ENCODE results near the gene HSPA12A. TPM values are rescaled to one million over a fixed set of nuclear protein-coding genes. Genes with fewer than 3 reads are reported as not detected.

The HSPA12A gene
- total and polyA plus RNA-seq, 9 of the 15 experiments (the other 6 are each of a cell fraction or from before 2014, with no cell fraction given): 0.01 to 0.18 (median 0.04) TPM; not detected in 4

DNA sequence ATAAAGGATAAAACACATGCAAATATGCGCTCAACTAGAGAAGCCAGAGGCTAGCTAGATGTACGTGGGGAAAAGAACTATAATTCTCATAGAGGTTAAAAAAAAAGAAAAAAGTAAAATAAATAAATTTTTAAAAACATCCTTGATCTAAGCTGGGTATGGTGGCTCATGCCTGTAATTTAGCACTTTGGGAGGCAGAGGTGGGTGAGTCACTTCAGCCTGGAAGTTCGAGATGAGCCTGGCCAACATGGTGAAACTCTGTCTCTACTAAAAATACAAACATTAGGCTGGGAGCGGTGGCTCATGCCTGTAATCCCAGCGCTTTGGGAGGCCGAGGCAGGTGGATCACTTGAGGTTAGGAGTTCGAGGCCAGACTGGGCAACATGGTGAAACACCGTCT lies 18.6 kb upstream of the HSPA12A start:
- ChIA-PET CTCF (ENCODE audit: low intra/inter-chr PET ratio) (no interaction called here), POLR2A (no interaction called here)
- no peaks in the 10 kb centered on the region for H3K4me1 ChIP-seq (replicated peaks in 1 of 2; ENCODE audit: control insufficient read depth in 2 of 2, insufficient read depth in 2 of 2, low read length in 2 of 2)
- no peak overlapping the region for H3K4me2 ChIP-seq (ENCODE audit: insufficient read depth, low read length)
- H3K9me3 ChIP-seq (replicated peaks; ENCODE audit: control insufficient read depth, insufficient read depth, low read depth, low read length): no peaks in the 10 kb centered on the region
- no peaks in the 10 kb centered on the region for H3K9me1 ChIP-seq (ENCODE audit: control insufficient read depth, insufficient read depth, low read length)
- TF ChIP-seq NR3C1 (CRISPR knock-in tag; IDR thresholded peaks at IDR 0.05) (no peak), NFXL1 (CRISPR knock-in tag; IDR thresholded peaks at IDR 0.05) (no peak), ZNF212 (CRISPR knock-in tag; IDR thresholded peaks at IDR 0.05) (no peak), HSF4 (CRISPR knock-in tag; IDR thresholded peaks at IDR 0.05; ENCODE audit: borderline replicate concordance) (no peak), FOSL1 (tag; conservative IDR thresholded peaks at IDR 0.05) (no peak)
- TF ChIP-seq, protein P1, sequence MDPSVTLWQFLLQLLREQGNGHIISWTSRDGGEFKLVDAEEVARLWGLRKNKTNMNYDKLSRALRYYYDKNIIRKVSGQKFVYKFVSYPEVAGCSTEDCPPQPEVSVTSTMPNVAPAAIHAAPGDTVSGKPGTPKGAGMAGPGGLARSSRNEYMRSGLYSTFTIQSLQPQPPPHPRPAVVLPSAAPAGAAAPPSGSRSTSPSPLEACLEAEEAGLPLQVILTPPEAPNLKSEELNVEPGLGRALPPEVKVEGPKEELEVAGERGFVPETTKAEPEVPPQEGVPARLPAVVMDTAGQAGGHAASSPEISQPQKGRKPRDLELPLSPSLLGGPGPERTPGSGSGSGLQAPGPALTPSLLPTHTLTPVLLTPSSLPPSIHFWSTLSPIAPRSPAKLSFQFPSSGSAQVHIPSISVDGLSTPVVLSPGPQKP (CRISPR knock-in tag; IDR thresholded peaks at IDR 0.05): no peak
- H3K9ac ChIP-seq (ENCODE audit: insufficient read depth in 1 of 2, low read depth in 2 of 2, low read length in 2 of 2): no peak overlapping the region
- BruUV-seq (replicated peaks): no TSS peak
- FAIRE-seq (no peak), DNase-seq (ENCODE audit: extremely low read depth in 1 of 4, low spot score in 3 of 4) (no peak), ATAC-seq (no peak)
- H3K4me3 ChIP-seq: no peak overlapping the region
- H3K27ac ChIP-seq (ENCODE audit: extremely low read depth, low read depth, low read length): no peak overlapping the region
- 0% methylated on average over 8 of the region's 8 CpGs for WGBS (ENCODE audit: insufficient coverage, low coverage, missing lambda C conversion rate)
- no peaks in the 10 kb centered on the region for H3K36me3 ChIP-seq (ENCODE audit: control insufficient read depth, insufficient read depth, low read length)
- H4K20me1 ChIP-seq (replicated peaks; ENCODE audit: control insufficient read depth, insufficient read depth, low read length): no peaks in the 10 kb centered on the region
- in situ Hi-C loops (cut with MboI): no loop called here
- intact Hi-C loops (cut with micrococcal nuclease): no loop called here
- H2AFZ ChIP-seq (ENCODE audit: low read depth, low read length): no peak overlapping the region
- H3K27me3 ChIP-seq (ENCODE audit: control insufficient read depth in 2 of 2, insufficient read depth in 2 of 2, low read length in 2 of 2): peaks cover 0 to under 1% of the 10 kb centered on the region in 2 experiments; a peak in 1 of 5 replicates
- no peaks in the 10 kb centered on the region for H3K79me2 ChIP-seq (ENCODE audit: control insufficient read depth, insufficient read depth, low read length)

DNA sequence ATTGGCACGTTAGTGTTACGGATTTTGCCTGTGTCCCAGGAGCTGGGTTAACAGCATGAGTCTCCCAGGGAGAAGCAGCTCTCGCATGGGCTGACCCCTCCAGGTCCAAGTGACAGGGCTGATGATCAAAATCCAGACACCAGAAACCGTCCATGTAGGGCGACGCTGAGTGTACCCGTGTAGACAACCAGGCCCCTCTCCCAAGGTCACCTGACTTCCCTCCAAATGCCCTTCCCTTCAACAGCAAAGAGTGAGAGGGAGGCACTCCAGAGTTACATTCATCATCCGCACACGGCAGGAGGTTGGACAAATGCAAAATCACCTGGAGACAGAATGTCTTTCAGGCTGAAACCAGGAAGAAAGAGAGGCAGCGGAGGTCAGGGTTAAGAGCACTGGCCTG lies 14.9 kb upstream of the HSPA12A start:
- no peak for ATAC-seq
- no TSS peak for BruUV-seq (replicated peaks)
- CTCF ChIA-PET (ENCODE audit: low intra/inter-chr PET ratio): no interaction called here
- intact Hi-C loops (cut with micrococcal nuclease): no loop called here
- no peak for FAIRE-seq
- H3K79me2 ChIP-seq (ENCODE audit: control insufficient read depth, insufficient read depth, low read length): no peaks in the 10 kb centered on the region
- no peak overlapping the region for H3K27ac ChIP-seq (ENCODE audit: extremely low read depth, low read depth, low read length)
- no peak overlapping the region for H3K9ac ChIP-seq (ENCODE audit: insufficient read depth in 1 of 2, low read depth in 2 of 2, low read length in 2 of 2)
- H2AFZ ChIP-seq (ENCODE audit: low read depth, low read length): no peak overlapping the region
- no peaks in the 10 kb centered on the region for H3K36me3 ChIP-seq (ENCODE audit: control insufficient read depth, insufficient read depth, low read length)
- WGBS (ENCODE audit: insufficient coverage, low coverage, missing lambda C conversion rate): 0% methylated on average over 4 of the region's 10 CpGs
- no peaks in the 10 kb centered on the region for H3K4me1 ChIP-seq (replicated peaks in 1 of 2; ENCODE audit: control insufficient read depth in 2 of 2, insufficient read depth in 2 of 2, low read length in 2 of 2)
- in situ Hi-C loops (cut with MboI): no loop called here
- DNase-seq (ENCODE audit: extremely low read depth in 1 of 4, low spot score in 3 of 4): no peak
- H4K20me1 ChIP-seq (replicated peaks; ENCODE audit: control insufficient read depth, insufficient read depth, low read length): no peaks in the 10 kb centered on the region
- no peak overlapping the region for H3K4me2 ChIP-seq (ENCODE audit: insufficient read depth, low read length)
- H3K27me3 ChIP-seq (ENCODE audit: control insufficient read depth in 2 of 2, insufficient read depth in 2 of 2, low read length in 2 of 2): no peaks in the 10 kb centered on the region; a peak in 1 of 5 replicates
- POLR2A ChIA-PET: no interaction called here
- no peaks in the 10 kb centered on the region for H3K9me1 ChIP-seq (ENCODE audit: control insufficient read depth, insufficient read depth, low read length)
- H3K9me3 ChIP-seq (replicated peaks; ENCODE audit: control insufficient read depth, insufficient read depth, low read depth, low read length): no peaks in the 10 kb centered on the region
- H3K4me3 ChIP-seq: no peak overlapping the region
- TF ChIP-seq STAT5A (IDR thresholded peaks at IDR 0.05; ENCODE audit: borderline replicate concordance, low read length): no peak
- no peak for TF ChIP-seq HBP1 (CRISPR knock-in tag; IDR thresholded peaks at IDR 0.05)
- TF ChIP-seq HDAC8 (tag; IDR thresholded peaks at IDR 0.05): no peak
- no peak for TF ChIP-seq ARNT (IDR thresholded peaks at IDR 0.05)
- no peak for TF ChIP-seq BCLAF1 (IDR thresholded peaks at IDR 0.05; ENCODE audit: borderline replicate concordance in 1 of 2, control insufficient read depth in 1 of 2, low read depth in 2 of 2, low read length in 1 of 2)
- TF ChIP-seq FOS (IDR thresholded peaks at IDR 0.05; ENCODE audit: extremely low read depth, insufficient read length): no peak

All from K562 (cell line).